Natural killer cell treated with Interleukin-12 subunit alpha and Interleukin-12 subunit beta and Interleukin-15 and Interleukin-18, amount 100 ng/mL, for 72 hours (primary cell): ENCODE measurements around the gene CASP10. TPM values are rescaled to one million over a fixed set of nuclear protein-coding genes. Genes with fewer than 3 reads are reported as not detected.
A peak's percentile ranks its signal among the peaks of the same experiment; 100 is the strongest.
"Not testable (repeated sequence)": the region's sequence is repeated elsewhere in the genome, so short reads cannot be mapped to it uniquely, and the experiment has no call there.

Experiments used
- ATAC-seq, 2 donors: fragments of 150-1000 bp; cut with Tn5 transposase in 1 of 2; sonication (Bioruptor Pico), chemical (Tn5 transposase) in 1 of 2; 2 replicates each; pipeline ENCODE4 v1.10.0; 2021
- DNase-seq: peaks from one replicate; pipeline ENCODE4 v3.0.0; 2022; ENCODE audit warnings: low spot score
- H3K27ac Mint-ChIP-seq, 2 donors: 1 replicate in 1 of 2; 2 replicates in 1 of 2; pipeline ENCODE4 v1.8.0; 2022; ENCODE audit warnings: mixed read lengths in 2 of 2, mild to moderate bottlenecking in 1 of 2, moderate library complexity in 1 of 2
- H3K27me3 Mint-ChIP-seq, 2 donors: 1 replicate in 1 of 2; 2 replicates in 1 of 2; pipeline ENCODE4 v1.8.0; 2022; ENCODE audit warnings: mixed read lengths in 2 of 2
- H3K36me3 Mint-ChIP-seq: one replicate; pipeline ENCODE4 v1.8.0; 2022; ENCODE audit warnings: mixed read lengths
- H3K4me1 Mint-ChIP-seq, 2 donors: 1 replicate in 1 of 2; 2 replicates in 1 of 2; pipeline ENCODE4 v1.8.0; 2022; ENCODE audit warnings: low read depth in 2 of 2, mixed read lengths in 2 of 2, mild to moderate bottlenecking in 1 of 2
- H3K4me3 Mint-ChIP-seq: one replicate; pipeline ENCODE4 v1.8.0; 2022; ENCODE audit warnings: mixed read lengths
- H3K9me3 Mint-ChIP-seq: 2 replicates; pipeline ENCODE4 v1.8.0; 2022; ENCODE audit warnings: mixed read lengths
- total RNA-seq, 2 donors: library from RNA; stranded (reverse); gene quantifications; one replicate each; pipeline ENCODE4 v1.2.3, GENCODE V29; 2022

Gene CASP10
- total RNA-seq, 2 donors from 2014 or later = 17.5 to 23.0 TPM

GRCh38 chr2:201171259-201171814, 11.6 kb upstream of the CASP10 start:
- DNase-seq (no peak), ATAC-seq (no peak)
- Mint-ChIP-seq H3K27ac (no peak overlapping the region), H3K4me3 (no peak overlapping the region), H3K27me3 (no peaks in the 10 kb centered on the region), H3K36me3 (peaks cover 15% of the 10 kb centered on the region), H3K9me3 (peaks cover 10% of the 10 kb centered on the region), H3K4me1 (peaks cover 27 to 30% of the 10 kb centered on the region in 2 donors)

- peaks cover 10% of the 10 kb centered on the region for H3K9me3 Mint-ChIP-seq
- no peaks in the 10 kb centered on the region for H3K27me3 Mint-ChIP-seq
- ATAC-seq (no peak), DNase-seq (no peak)
- H3K4me3 Mint-ChIP-seq = no peak overlapping the region
- H3K36me3 Mint-ChIP-seq = peaks cover 10% of the 10 kb centered on the region
- peak overlapping the region in 1 of 2 donors; percentile 62 for H3K27ac Mint-ChIP-seq
- peaks cover 30 to 35% of the 10 kb centered on the region in 2 donors for H3K4me1 Mint-ChIP-seq
Measured at GRCh38 chr2:201172279-201172678, 10.7 kb upstream of the CASP10 start.

- peak in 1 of 2 donors; percentile 11 for ATAC-seq
Measured at GRCh38 chr2:201174687-201175086, 8.3 kb upstream of the CASP10 start.

GRCh38 chr2:201176081-201176481, 6.9 kb upstream of the CASP10 start:
- ATAC-seq (no peak), DNase-seq (no peak)
- H3K27me3 Mint-ChIP-seq = no peaks in the 10 kb centered on the region
- no peaks in the 10 kb centered on the region for H3K36me3 Mint-ChIP-seq
- peaks cover 28 to 33% of the 10 kb centered on the region in 2 donors for H3K4me1 Mint-ChIP-seq
- peaks cover 3% of the 10 kb centered on the region for H3K9me3 Mint-ChIP-seq
- H3K27ac Mint-ChIP-seq = peak overlapping the region; percentile 42 to 84
- no peak overlapping the region for H3K4me3 Mint-ChIP-seq

More at GRCh38 chr2:201174687-201175086, 8.3 kb upstream of the CASP10 start:
- peak overlapping the region; percentile 26 for H3K4me3 Mint-ChIP-seq
- H3K9me3 Mint-ChIP-seq = peaks cover 5% of the 10 kb centered on the region
- no peaks in the 10 kb centered on the region for H3K36me3 Mint-ChIP-seq
- no peak for DNase-seq
- H3K27ac Mint-ChIP-seq = peak overlapping the region; percentile 42 to 84
- peaks cover 28 to 32% of the 10 kb centered on the region in 2 donors for H3K4me1 Mint-ChIP-seq
- H3K27me3 Mint-ChIP-seq = no peaks in the 10 kb centered on the region

DNA sequence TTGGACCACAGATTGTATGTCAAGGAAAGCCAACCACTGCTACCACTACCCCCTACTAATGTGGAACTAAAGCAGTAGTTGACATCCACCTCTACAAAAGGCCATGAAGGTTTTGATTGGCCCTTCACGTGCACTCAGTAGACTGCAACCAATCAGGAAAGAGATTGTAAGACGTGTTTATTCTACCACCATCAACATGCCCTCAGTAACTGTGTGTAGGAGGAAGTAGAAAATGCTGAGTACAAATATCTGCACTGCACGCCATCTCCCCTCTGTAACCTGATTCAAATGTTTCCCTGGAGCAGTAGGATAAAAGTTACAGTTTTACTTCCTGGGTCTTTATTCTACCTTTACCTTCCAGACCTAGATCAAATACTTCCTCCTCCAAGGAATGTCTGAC, 2.9 kb upstream of the CASP10 start:
- H3K9me3 Mint-ChIP-seq = no peaks in the 10 kb centered on the region
- peak overlapping the region in 1 of 2 donors; percentile 75 for H3K27ac Mint-ChIP-seq
- ATAC-seq = no peak
- no peak for DNase-seq
- peaks cover 40 to 48% of the 10 kb centered on the region in 2 donors for H3K4me1 Mint-ChIP-seq
- H3K4me3 Mint-ChIP-seq = no peak overlapping the region
- H3K36me3 Mint-ChIP-seq = no peaks in the 10 kb centered on the region
- no peaks in the 10 kb centered on the region for H3K27me3 Mint-ChIP-seq

DNA sequence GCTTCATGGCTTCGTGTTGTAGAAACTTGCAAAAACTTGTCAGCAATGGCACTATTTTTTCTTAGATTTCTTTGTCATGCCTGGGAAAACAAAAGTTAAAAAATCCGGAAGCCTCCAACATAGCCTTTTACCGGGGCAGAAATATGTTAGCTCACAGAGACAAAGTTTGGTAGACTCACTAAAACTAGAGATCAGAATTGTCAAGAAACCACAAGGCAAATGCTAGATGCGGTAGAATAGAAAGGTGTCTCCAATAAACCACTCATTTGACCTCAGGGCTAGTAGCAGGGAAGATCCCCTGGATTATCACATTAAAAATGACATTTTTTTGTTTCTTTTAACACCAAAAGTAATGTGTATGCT, 405 bp downstream of the CASP10 start:
- ATAC-seq (no peak), DNase-seq (no peak)
- Mint-ChIP-seq H3K4me3 (peak overlapping the region; percentile 94), H3K27ac (peak overlapping the region; percentile 84 to 98), H3K27me3 (no peaks in the 10 kb centered on the region), H3K4me1 (peaks cover 44 to 59% of the 10 kb centered on the region in 2 donors), H3K36me3 (peaks cover 6% of the 10 kb centered on the region), H3K9me3 (no peaks in the 10 kb centered on the region)

DNA sequence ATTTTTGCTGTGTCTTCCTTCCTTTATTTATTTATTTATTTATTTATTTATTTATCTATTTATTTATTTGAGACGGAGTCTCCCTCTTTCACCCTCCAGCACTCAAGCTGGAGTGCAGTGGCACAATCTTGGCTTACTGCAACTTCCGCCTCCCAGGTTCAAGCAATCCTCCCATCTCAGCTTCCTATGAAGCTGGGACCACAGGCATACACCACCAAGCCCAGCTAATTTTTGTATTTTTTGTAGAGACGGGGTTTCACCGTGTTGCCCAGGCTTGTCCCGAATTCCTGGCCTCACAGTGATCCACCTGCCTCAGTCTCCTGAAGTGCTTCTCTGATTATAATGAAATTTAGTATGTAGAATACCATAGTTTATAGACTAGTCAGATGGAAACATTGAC, 894 bp downstream of the CASP10 start:
- Mint-ChIP-seq H3K4me1 (peaks cover 47 to 59% of the 10 kb centered on the region in 2 donors), H3K27ac (peak overlapping the region; percentile 84 to 98), H3K4me3 (peak overlapping the region; percentile 94)
- not testable (repeated sequence) for DNase-seq, H3K9me3 Mint-ChIP-seq, H3K36me3 Mint-ChIP-seq, H3K27me3 Mint-ChIP-seq
- peak in 1 of 2 donors; percentile 32 for ATAC-seq

- H3K27ac Mint-ChIP-seq = peak overlapping the region; percentile 84 to 98
- H3K27me3 Mint-ChIP-seq, DNase-seq, H3K36me3 Mint-ChIP-seq, H3K9me3 Mint-ChIP-seq, ATAC-seq: not testable (repeated sequence)
- peaks cover 47 to 59% of the 10 kb centered on the region in 2 donors for H3K4me1 Mint-ChIP-seq
- H3K4me3 Mint-ChIP-seq = peak overlapping the region; percentile 94
Measured at GRCh38 chr2:201184248-201184647, 1.3 kb downstream of the CASP10 start.

- Mint-ChIP-seq H3K27me3 (no peaks in the 10 kb centered on the region), H3K36me3 (peaks cover 6% of the 10 kb centered on the region), H3K27ac (peak overlapping the region; percentile 84 to 98), H3K4me3 (peak overlapping the region; percentile 94), H3K4me1 (peaks cover 47 to 64% of the 10 kb centered on the region in 2 donors), H3K9me3 (no peaks in the 10 kb centered on the region)
- peak; percentile 30 to 41 for ATAC-seq
- no peak for DNase-seq
Measured at GRCh38 chr2:201185863-201186262, 2.9 kb downstream of the CASP10 start.

DNA sequence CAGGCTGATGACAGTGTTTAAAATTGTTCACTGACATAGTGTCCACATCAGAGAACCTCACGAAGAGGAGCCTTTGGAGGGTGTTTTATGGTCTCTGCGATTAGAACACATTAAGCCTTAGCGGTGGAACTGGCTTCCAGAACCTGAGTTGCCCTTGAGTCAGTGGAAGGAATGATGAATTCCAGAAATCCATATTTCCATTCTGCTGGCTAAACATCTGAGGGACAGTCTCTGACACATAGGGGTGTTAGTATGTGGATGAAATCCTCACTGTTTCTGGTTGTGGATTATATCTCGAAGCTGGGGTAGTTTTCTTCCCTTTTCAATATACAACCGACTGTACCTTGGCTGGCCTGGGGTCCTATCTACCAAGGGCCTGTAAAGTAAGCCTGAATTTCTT, 4.0 kb downstream of the CASP10 start:
- Mint-ChIP-seq H3K9me3 (no peaks in the 10 kb centered on the region), H3K4me1 (peaks cover 55 to 70% of the 10 kb centered on the region in 2 donors), H3K27ac (peak overlapping the region; percentile 84 to 98), H3K36me3 (peaks cover 6% of the 10 kb centered on the region), H3K27me3 (no peaks in the 10 kb centered on the region), H3K4me3 (peak overlapping the region; percentile 33)
- no peak for DNase-seq
- ATAC-seq = no peak

- peaks cover 58 to 59% of the 10 kb centered on the region in 2 donors for H3K4me1 Mint-ChIP-seq
- peaks cover 6% of the 10 kb centered on the region for H3K36me3 Mint-ChIP-seq
- peak overlapping the region; percentile 31 for H3K4me3 Mint-ChIP-seq
- H3K27me3 Mint-ChIP-seq = no peaks in the 10 kb centered on the region
- ATAC-seq (no peak), DNase-seq (no peak)
- H3K27ac Mint-ChIP-seq = peak overlapping the region; percentile 84 to 98
- no peaks in the 10 kb centered on the region for H3K9me3 Mint-ChIP-seq
Measured at GRCh38 chr2:201188449-201188848, 5.5 kb downstream of the CASP10 start.

DNA sequence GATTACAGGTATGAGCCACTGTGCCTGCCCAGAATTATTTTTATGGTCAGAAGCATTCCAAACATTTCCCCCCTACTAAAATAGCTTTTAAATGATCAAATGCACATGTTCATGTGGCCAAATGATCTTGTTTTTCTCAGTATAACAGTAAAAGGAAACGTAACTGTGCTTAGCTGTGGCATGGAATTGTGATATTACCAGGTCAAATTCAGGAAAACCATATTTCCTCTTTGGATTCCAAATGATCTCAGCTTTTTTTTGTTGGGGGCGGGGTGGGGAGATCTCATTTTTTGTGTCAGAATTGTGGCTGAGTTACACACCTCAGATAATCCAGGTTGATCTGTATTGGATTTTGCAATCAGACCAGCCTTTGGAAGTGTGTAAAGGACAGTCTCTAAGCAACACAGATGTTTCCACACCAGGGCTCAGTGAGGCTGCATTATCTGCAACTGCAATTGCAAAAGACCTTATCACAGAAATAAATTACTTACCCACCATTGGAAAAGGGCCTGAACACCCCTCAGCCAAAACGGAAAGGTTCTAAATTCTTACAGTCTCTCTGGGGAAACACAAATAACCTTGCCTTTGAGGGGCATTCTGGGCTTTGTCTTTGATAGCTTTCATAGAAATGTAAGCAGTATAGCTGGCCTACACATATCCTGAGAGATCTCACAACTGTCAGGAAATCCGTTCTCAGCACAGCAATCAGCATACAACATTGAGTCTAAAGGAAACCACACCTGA, 8.4 kb downstream of the CASP10 start:
- H3K4me1 Mint-ChIP-seq = peaks cover 51 to 58% of the 10 kb centered on the region in 2 donors
- DNase-seq (no peak), ATAC-seq (peak; percentile 72 to 74)
- H3K27me3 Mint-ChIP-seq = no peaks in the 10 kb centered on the region
- H3K27ac Mint-ChIP-seq = peak overlapping the region; percentile 75 to 78
- H3K9me3 Mint-ChIP-seq = no peaks in the 10 kb centered on the region
- H3K36me3 Mint-ChIP-seq = peaks cover 10% of the 10 kb centered on the region
- H3K4me3 Mint-ChIP-seq = peak overlapping the region; percentile 73

DNA sequence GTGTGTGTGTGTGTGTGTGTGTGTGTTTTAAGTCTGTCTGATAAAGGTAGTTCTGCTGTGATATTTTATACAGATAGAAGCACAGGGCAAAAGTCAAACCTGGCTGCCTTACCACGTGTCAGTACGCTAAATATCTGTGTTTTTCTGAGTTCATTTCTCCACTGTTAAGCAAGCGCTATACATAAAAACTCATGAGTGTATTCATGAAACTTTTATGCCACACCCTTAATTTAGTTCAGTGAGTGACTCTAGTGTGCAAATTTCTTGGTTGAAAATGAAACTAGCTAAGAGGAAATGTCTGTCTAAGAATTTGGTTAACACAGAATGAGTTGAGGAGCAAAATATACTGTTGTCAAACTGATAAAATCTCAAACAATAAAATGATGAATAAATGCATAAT, 11.2 kb downstream of the CASP10 start:
- Mint-ChIP-seq H3K4me1 (peaks cover 51 to 57% of the 10 kb centered on the region in 2 donors), H3K36me3 (peaks cover 11% of the 10 kb centered on the region), H3K4me3 (peak overlapping the region; percentile 55), H3K27me3 (no peaks in the 10 kb centered on the region), H3K9me3 (no peaks in the 10 kb centered on the region), H3K27ac (peak overlapping the region; percentile 68 to 78)
- ATAC-seq (peak; percentile 78 to 89), DNase-seq (no peak)

DNA sequence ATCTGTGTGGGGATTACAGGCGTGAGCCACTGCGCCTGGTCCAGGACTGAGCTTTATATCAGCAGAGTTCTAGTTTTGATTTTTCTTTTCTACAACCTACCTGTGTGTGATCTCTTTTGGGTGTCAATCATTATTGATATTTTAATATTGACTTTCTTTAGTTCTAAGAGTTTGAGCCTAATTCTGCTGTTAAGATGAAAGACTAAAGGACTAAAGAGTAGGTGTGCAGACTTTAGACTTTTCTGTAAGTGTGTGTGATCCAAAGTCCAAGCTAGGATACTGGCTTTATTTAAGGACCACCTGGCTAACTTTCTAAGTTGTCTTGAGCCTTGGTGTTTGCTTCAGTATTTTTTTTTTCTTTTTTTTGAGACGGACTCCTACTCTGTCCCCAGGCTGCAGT, 12.4 kb downstream of the CASP10 start:
- Mint-ChIP-seq H3K36me3 (peaks cover 11% of the 10 kb centered on the region), H3K4me3 (peak overlapping the region; percentile 12), H3K27me3 (no peaks in the 10 kb centered on the region), H3K27ac (peak overlapping the region; percentile 68 to 78), H3K4me1 (peaks cover 52 to 55% of the 10 kb centered on the region in 2 donors), H3K9me3 (no peaks in the 10 kb centered on the region)
- DNase-seq (no peak), ATAC-seq (no peak)
